ENCODE data around the gene LHX6. TPM values are rescaled to one million over a fixed set of nuclear protein-coding genes. Genes with fewer than 3 reads are reported as not detected.

Gene LHX6
- total RNA-seq, 1 experiment from 2014 or later: 1.8 TPM

- Histone ChIP-seq H2BK5ac (ENCODE audit: insufficient read length, low read length) (no peak overlapping the region), H3K9ac (ENCODE audit: extremely low read depth, insufficient read length, low read length) (no peak overlapping the region)
- no CpG with 5 or more reads among the region's 38 CpGs for WGBS (ENCODE audit: extremely low coverage, insufficient read length, low lambda C conversion rate)
Observed at GRCh38 chr9:122228191-122228567, 578 bp downstream of the LHX6 start.

More at GRCh38 chr9:122228191-122228567, 578 bp downstream of the LHX6 start:
- H3K79me2 ChIP-seq (ENCODE audit: insufficient read depth, low read length): no peaks in the 10 kb centered on the region
- H3K23me2 ChIP-seq (ENCODE audit: insufficient read length, low read depth, low read length, poor library complexity, severe bottlenecking): peaks cover 14% of the 10 kb centered on the region
- H2AFZ ChIP-seq (ENCODE audit: low read length): no peak overlapping the region
- H3K27ac ChIP-seq (ENCODE audit: insufficient read length, low read depth, low read length): no peak overlapping the region
- H3T11ph ChIP-seq (ENCODE audit: low read length): no peak overlapping the region
- Mint-ChIP-seq H3K27ac (no peak overlapping the region), H3K9me3 (peaks cover 4 to 5% of the 10 kb centered on the region in 2 experiments; a peak in 3 of 5 replicates), H3K27me3 (ENCODE audit: low read depth) (peaks cover 60% of the 10 kb centered on the region), H3K4me3 (peak overlapping the region; percentile 62 to 81), H3K4me1 (peaks cover 9 to 24% of the 10 kb centered on the region in 2 experiments), H3K36me3 (ENCODE audit: insufficient read depth in 1 of 3, low read depth in 3 of 3) (peaks cover 0 to 4% (median 1%) of the 10 kb centered on the region in 3 experiments; a peak in 4 of 7 replicates)
- H3K27me3 ChIP-seq (ENCODE audit: insufficient read depth, low read length): peaks cover 82% of the 10 kb centered on the region
- no peak overlapping the region for H2BK12ac ChIP-seq (ENCODE audit: insufficient read length, low read depth, low read length)
- H4K91ac ChIP-seq (ENCODE audit: insufficient read length, low read depth, low read length): no peak overlapping the region
- H3K23ac ChIP-seq (ENCODE audit: insufficient read length, low read depth, low read length): no peak overlapping the region
- H3K14ac ChIP-seq (ENCODE audit: insufficient read depth, low read length): no peak overlapping the region
- TF ChIP-seq, protein P1, sequence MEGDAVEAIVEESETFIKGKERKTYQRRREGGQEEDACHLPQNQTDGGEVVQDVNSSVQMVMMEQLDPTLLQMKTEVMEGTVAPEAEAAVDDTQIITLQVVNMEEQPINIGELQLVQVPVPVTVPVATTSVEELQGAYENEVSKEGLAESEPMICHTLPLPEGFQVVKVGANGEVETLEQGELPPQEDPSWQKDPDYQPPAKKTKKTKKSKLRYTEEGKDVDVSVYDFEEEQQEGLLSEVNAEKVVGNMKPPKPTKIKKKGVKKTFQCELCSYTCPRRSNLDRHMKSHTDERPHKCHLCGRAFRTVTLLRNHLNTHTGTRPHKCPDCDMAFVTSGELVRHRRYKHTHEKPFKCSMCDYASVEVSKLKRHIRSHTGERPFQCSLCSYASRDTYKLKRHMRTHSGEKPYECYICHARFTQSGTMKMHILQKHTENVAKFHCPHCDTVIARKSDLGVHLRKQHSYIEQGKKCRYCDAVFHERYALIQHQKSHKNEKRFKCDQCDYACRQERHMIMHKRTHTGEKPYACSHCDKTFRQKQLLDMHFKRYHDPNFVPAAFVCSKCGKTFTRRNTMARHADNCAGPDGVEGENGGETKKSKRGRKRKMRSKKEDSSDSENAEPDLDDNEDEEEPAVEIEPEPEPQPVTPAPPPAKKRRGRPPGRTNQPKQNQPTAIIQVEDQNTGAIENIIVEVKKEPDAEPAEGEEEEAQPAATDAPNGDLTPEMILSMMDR (conservative IDR thresholded peaks at IDR 0.05): no peak
- H3K79me1 ChIP-seq (ENCODE audit: insufficient read depth, low read depth, low read length, poor library complexity, severe bottlenecking): no peaks in the 10 kb centered on the region
- H2BK120ac ChIP-seq (ENCODE audit: low read depth, low read length, poor library complexity, severe bottlenecking): no peak overlapping the region
- H4K20me1 ChIP-seq (ENCODE audit: control insufficient read depth, insufficient read depth, insufficient read length): peaks cover 2% of the 10 kb centered on the region
- H3K4me2 ChIP-seq (ENCODE audit: insufficient read depth, insufficient read length, low read length): peak overlapping the region; percentile 41
- H3K4ac ChIP-seq (ENCODE audit: low read depth, low read length): no peak overlapping the region
- no peak overlapping the region for H2AK5ac ChIP-seq (ENCODE audit: insufficient read length, low read length)
- no peak overlapping the region for H4K8ac ChIP-seq (replicated peaks; ENCODE audit: insufficient read length, low read depth, low read length)
- H3K56ac ChIP-seq (ENCODE audit: insufficient read length, low read depth, low read length): no peak overlapping the region
- peaks cover 3% of the 10 kb centered on the region; the same call in 1 of the 2 replicates for H3K4me1 ChIP-seq (ENCODE audit: insufficient read depth, low read length)
- H4K5ac ChIP-seq (ENCODE audit: insufficient read length, low read depth, low read length): no peak overlapping the region
- no peak overlapping the region for H3K18ac ChIP-seq (ENCODE audit: insufficient read length, low read depth, low read length)
- no peak for DNase-seq
- no peak overlapping the region for H2BK20ac ChIP-seq (ENCODE audit: low read depth, low read length, poor library complexity, severe bottlenecking)
- H2BK15ac ChIP-seq (ENCODE audit: low read depth, low read length): no peak overlapping the region
- H3K9me3 ChIP-seq (ENCODE audit: control insufficient read depth, low read depth, low read length): no peaks in the 10 kb centered on the region

Data from H9 (cell line).